NOMO-1 treated with DMSO at 0.1 percent for 48 hours (cell line): ENCODE results near the gene BAG5.

Source experiments
- DNase-seq: peaks from one replicate; lab custom pipeline; 2025; ENCODE audit not compliant: unreplicated experiment; lab: John Stamatoyannopoulos, UW

The BAG5 gene

GRCh38 chr14:103568952-103569351 lies 6.5 kb upstream of the BAG5 start:
- DNase-seq, result no peak

GRCh38 chr14:103563844-103564505 lies 1.5 kb upstream of the BAG5 start:
- no peak for DNase-seq

GRCh38 chr14:103563226-103563620 lies 766 bp upstream of the BAG5 start:
- no peak for DNase-seq

- DNase-seq, result no peak
These were observed 353 bp downstream of the BAG5 start for GRCh38 chr14:103562179-103562428.

GRCh38 chr14:103561381-103562178 lies 877 bp downstream of the BAG5 start:
- DNase-seq, result peak; percentile 34

- DNase-seq, result no peak
These were observed 1.8 kb downstream of the BAG5 start for GRCh38 chr14:103560691-103561090.

GRCh38 chr14:103559766-103560165 lies 2.7 kb downstream of the BAG5 start:
- no peak for DNase-seq

GRCh38 chr14:103558071-103558882 lies 4.2 kb downstream of the BAG5 start:
- DNase-seq, result no peak

GRCh38 chr14:103556946-103557758 lies 5.3 kb downstream of the BAG5 start:
- DNase-seq, result no peak

GRCh38 chr14:103555559-103556337 lies 6.7 kb downstream of the BAG5 start:
- no peak for DNase-seq

- no peak for DNase-seq
These were observed 9.6 kb downstream of the BAG5 start for GRCh38 chr14:103552846-103553210.

GRCh38 chr14:103552011-103552845 lies 10.2 kb downstream of the BAG5 start:
- DNase-seq, result no peak

- no peak for DNase-seq
These were observed 11.1 kb downstream of the BAG5 start for GRCh38 chr14:103551338-103551762.

- no peak for DNase-seq
These were observed 11.8 kb downstream of the BAG5 start for GRCh38 chr14:103550451-103551337.

- no peak for DNase-seq
These were observed 12.8 kb downstream of the BAG5 start for GRCh38 chr14:103549361-103550311.

- no peak for DNase-seq
These were observed 13.8 kb downstream of the BAG5 start for GRCh38 chr14:103548463-103549351.
